Measurements from ENCODE around the gene PRKCE. TPM values are rescaled to one million over a fixed set of nuclear protein-coding genes. Genes with fewer than 3 reads are reported as not detected.

Gene PRKCE
- total and polyA plus RNA-seq, 2 of the 8 experiments (the other 6 are each of a cell fraction or from before 2014, with no cell fraction given): 0.54 to 2.1 TPM

- TF ChIP-seq EGR1 (IDR thresholded peaks at IDR 0.05; ENCODE audit: borderline replicate concordance, low read depth, low read length) (no peak), TBP (IDR thresholded peaks at IDR 0.05; ENCODE audit: low read depth, low read length) (no peak), PHF8 (conservative IDR thresholded peaks at IDR 0.05; ENCODE audit: low read depth, low read length) (no peak), MAX (IDR thresholded peaks at IDR 0.05) (no peak), CTBP2 (IDR thresholded peaks at IDR 0.05; ENCODE audit: borderline replicate concordance, insufficient read depth, insufficient read length, low read length) (no peak), SAP30 (IDR thresholded peaks at IDR 0.05; ENCODE audit: insufficient read depth, insufficient replicate concordance, low read length) (no peak)
These were observed 467.3 kb downstream of the PRKCE start (continued) for GRCh38 chr2:46118656-46119371.
